Keratinocyte (primary cell): ENCODE measurements around the gene CFAP91. TPM values are rescaled to one million over a fixed set of nuclear protein-coding genes. Genes with fewer than 3 reads are reported as not detected.

Experiments
- DNase-seq: peaks from one replicate; pipeline ENCODE4 v3.0.0-alpha.2; 2011; ENCODE audit warnings: low read depth, missing footprints, low spot score
- FAIRE-seq: peaks from 2 replicates; lab custom pipeline; 2011; peaks lifted over from hg19 to GRCh38; lab: Jason Lieb, UNC
- H2AFZ ChIP-seq: 2 replicates; pipeline ENCODE4 v1.6.0; 2012; ENCODE audit warnings: low read length, control low read depth, inconsistent platforms; ENCODE audit not compliant: control insufficient read depth
- H3K27ac ChIP-seq: 2 replicates; pipeline ENCODE4 v1.5.1; 2011; ENCODE audit warnings: low read length; ENCODE audit not compliant: control insufficient read depth, insufficient read depth
- H3K27me3 ChIP-seq: 3 replicates; pipeline ENCODE4 v1.6.0; 2011; ENCODE audit warnings: low read length; ENCODE audit not compliant: control insufficient read depth, insufficient read depth; ENCODE audit errors: extremely low read depth
- H3K36me3 ChIP-seq, 2 experiments: 2 replicates in 1 of 2; 3 replicates in 1 of 2; pipeline ENCODE4 v1.5.1; 2011; ENCODE audit warnings: low read length in 2 of 2, mild to moderate bottlenecking in 1 of 2; ENCODE audit not compliant: control insufficient read depth in 2 of 2, insufficient read depth in 2 of 2; ENCODE audit errors: extremely low read depth in 1 of 2
- H3K4me1 ChIP-seq: 3 replicates; pipeline ENCODE4 v1.5.1; 2011; ENCODE audit warnings: low read length; ENCODE audit not compliant: control insufficient read depth, insufficient read depth; ENCODE audit errors: extremely low read depth
- H3K4me2 ChIP-seq: 3 replicates; pipeline ENCODE4 v1.6.0; 2011; ENCODE audit warnings: low read depth, low read length; ENCODE audit not compliant: control insufficient read depth, insufficient read depth; ENCODE audit errors: extremely low read depth
- H3K4me3 ChIP-seq, 3 experiments: fragments of 200-600 bp in 1 of 3; sonication (generic) in 1 of 3; 2 replicates in 2 of 3; 3 replicates in 1 of 3; pipeline ENCODE4 v1.5.1; 2011 to 2016; ENCODE audit warnings: low read length in 3 of 3, mild to moderate bottlenecking in 3 of 3, control low read depth in 2 of 3, inconsistent platforms in 1 of 3, low read depth in 1 of 3, mixed read lengths in 1 of 3, mixed run types in 1 of 3, moderate library complexity in 1 of 3; ENCODE audit not compliant: control insufficient read depth in 2 of 3, insufficient read depth in 2 of 3; ENCODE audit errors: extremely low read depth in 1 of 3
- H3K79me2 ChIP-seq: 2 replicates; pipeline ENCODE4 v1.6.0; 2012; ENCODE audit warnings: low read length; ENCODE audit not compliant: control insufficient read depth, insufficient read depth
- H3K9ac ChIP-seq: 3 replicates; pipeline ENCODE4 v1.6.0; 2011; ENCODE audit warnings: low read length; ENCODE audit not compliant: control insufficient read depth, insufficient read depth; ENCODE audit errors: extremely low read depth
- H3K9me1 ChIP-seq: 3 replicates; pipeline ENCODE4 v1.6.0; 2011; ENCODE audit warnings: low read length; ENCODE audit not compliant: control insufficient read depth, insufficient read depth; ENCODE audit errors: extremely low read depth
- H3K9me3 ChIP-seq: 2 replicates; pipeline ENCODE4 v1.5.1; 2012; ENCODE audit warnings: low read depth, low read length; ENCODE audit not compliant: control insufficient read depth
- H4K20me1 ChIP-seq: 3 replicates; pipeline ENCODE4 v1.6.0; 2011; ENCODE audit warnings: low read length; ENCODE audit not compliant: control insufficient read depth, insufficient read depth; ENCODE audit errors: extremely low read depth
- CTCF ChIP-seq, 3 experiments: IDR thresholded peaks in 1 of 3; conservative IDR thresholded peaks in 1 of 3; optimal IDR thresholded peaks in 1 of 3; 2 replicates in 2 of 3; 3 replicates in 1 of 3; pipeline versions ENCODE3 to v1.5.1; 2011; ENCODE audit warnings: low read length in 3 of 3, mild to moderate bottlenecking in 3 of 3, moderate library complexity in 2 of 3, control low read depth in 1 of 3, inconsistent platforms in 1 of 3; ENCODE audit not compliant: insufficient read depth in 2 of 3; ENCODE audit errors: extremely low read depth in 1 of 3
- EZH2 ChIP-seq: IDR thresholded peaks from one replicate; pipeline ENCODE4 v1.6.1; 2012; ENCODE audit warnings: inconsistent platforms, mild to moderate bottlenecking, low read length, moderate library complexity
- dilution Hi-C: fragments of 300-500 bp; cut with MboI; formaldehyde crosslinking; loops from one replicate; pipeline ENCODE4 v1.7.0; 2020; ENCODE audit warnings: low sequenced_read_pairs; ENCODE audit not compliant: extremely low pct_ligation_motif_present
- polyA plus RNA-seq, 5 experiments: library from polyadenylated mRNA; depleted of rRNA in 3 of 5; stranded (reverse) in 3 of 5; stranded (forward) in 1 of 5; unstranded in 1 of 5; fragments of >200 nt; gene quantifications; 1 replicate in 1 of 5; 2 replicates in 3 of 5; 3 replicates in 1 of 5; pipeline versions ENCODE4 v1.2.1 to v1.2.3, GENCODE V29; 2011 to 2012; ENCODE audit warnings: missing spikeins in 2 of 5, low read depth in 1 of 5, low replicate concordance in 1 of 5

Gene CFAP91
- polyA plus RNA-seq, 1 donor (not counting 4 experiments of a cell fraction or from before 2014, with no cell fraction given), result not detected

GRCh38 chr3:119716998-119717397 lies 14.2 kb downstream of the CFAP91 start:
- DNase-seq (no peak), FAIRE-seq (no peak)
- Histone ChIP-seq H3K4me1 (no peaks in the 10 kb centered on the region), H3K9me3 (no peaks in the 10 kb centered on the region), H2AFZ (no peak overlapping the region), H3K36me3 (no peaks in the 10 kb centered on the region), H3K27ac (no peak overlapping the region), H3K27me3 (no peaks in the 10 kb centered on the region), H3K9me1 (no peaks in the 10 kb centered on the region), H3K4me3 (no peak overlapping the region), H3K4me2 (no peak overlapping the region), H3K79me2 (no peaks in the 10 kb centered on the region), H3K9ac (no peak overlapping the region), H4K20me1 (no peaks in the 10 kb centered on the region)
- dilution Hi-C loops, result no loop called here
- no peak for TF ChIP-seq CTCF (optimal IDR thresholded peaks at IDR 0.05 in 1 of 3, IDR thresholded peaks at IDR 0.05 in 1 of 3, conservative IDR thresholded peaks at IDR 0.05 in 1 of 3; ENCODE audit: extremely low read depth in 1 of 3, insufficient read depth in 2 of 3, low read length in 3 of 3)
- TF ChIP-seq EZH2, result no peak

DNA sequence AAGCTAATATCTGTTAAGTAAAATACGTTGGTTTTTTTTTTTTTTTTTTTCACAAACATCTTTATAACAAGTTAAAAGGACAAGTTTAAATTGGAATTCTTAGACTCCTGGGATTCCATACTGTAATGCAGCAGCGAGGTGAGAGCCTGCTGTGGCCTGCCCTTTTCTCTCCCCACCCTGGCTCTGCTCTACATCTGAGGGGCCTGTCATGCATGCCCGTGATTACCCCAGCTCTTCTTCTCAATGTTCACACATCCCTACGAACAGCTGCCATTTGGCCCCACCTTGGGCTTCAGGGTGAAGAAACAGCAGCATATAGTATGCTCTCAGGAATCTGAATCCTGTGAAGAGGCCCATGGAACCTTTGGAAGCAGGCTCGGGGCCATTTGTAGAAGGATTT lies 14.7 kb downstream of the CFAP91 start:
- Histone ChIP-seq H3K36me3 (no peaks in the 10 kb centered on the region), H3K4me1 (no peaks in the 10 kb centered on the region), H3K79me2 (no peaks in the 10 kb centered on the region), H2AFZ (no peak overlapping the region), H3K27ac (no peak overlapping the region), H3K4me2 (no peak overlapping the region), H4K20me1 (no peaks in the 10 kb centered on the region), H3K9me1 (no peaks in the 10 kb centered on the region), H3K9me3 (no peaks in the 10 kb centered on the region), H3K27me3 (no peaks in the 10 kb centered on the region), H3K4me3 (no peak overlapping the region), H3K9ac (no peak overlapping the region)
- dilution Hi-C loops, result no loop called here
- no peak for TF ChIP-seq EZH2
- no peak for TF ChIP-seq CTCF (optimal IDR thresholded peaks at IDR 0.05 in 1 of 3, IDR thresholded peaks at IDR 0.05 in 1 of 3, conservative IDR thresholded peaks at IDR 0.05 in 1 of 3; ENCODE audit: extremely low read depth in 1 of 3, insufficient read depth in 2 of 3, low read length in 3 of 3)
- DNase-seq (no peak), FAIRE-seq (no peak)
